ENCODE measurements around the gene ECE1.
"Not testable (repeated sequence)": the region's sequence is repeated elsewhere in the genome, so short reads cannot be mapped to it uniquely, and the experiment has no call there.

Gene ECE1

DNA sequence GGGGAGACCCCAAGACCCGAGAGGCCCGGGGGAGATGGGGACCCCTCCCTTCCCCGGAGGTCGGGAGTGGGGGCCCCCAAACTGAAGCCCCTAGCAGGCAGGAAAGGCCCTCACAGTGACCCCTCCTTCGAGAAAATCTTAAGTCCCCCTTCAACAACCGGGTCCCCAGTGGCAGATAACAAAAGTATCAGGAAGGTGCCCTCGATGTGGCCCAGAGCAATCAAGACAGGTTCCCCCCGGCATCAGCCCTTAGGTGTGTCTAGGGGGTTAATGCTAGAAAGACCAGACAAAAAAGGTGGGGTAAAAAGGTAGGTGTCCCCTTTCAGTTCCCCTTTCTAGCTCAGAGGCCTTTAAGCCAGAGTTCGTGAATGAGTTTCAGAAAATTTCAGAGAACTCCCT, 282 bp upstream of the ECE1 start:
- peak; percentile 59 for DNase-seq

- no peak for DNase-seq
These were observed 1.1 kb downstream of the ECE1 start for GRCh38 chr1:21289127-21289526.

GRCh38 chr1:21287905-21288514, 2.3 kb downstream of the ECE1 start:
- no peak for DNase-seq

DNA sequence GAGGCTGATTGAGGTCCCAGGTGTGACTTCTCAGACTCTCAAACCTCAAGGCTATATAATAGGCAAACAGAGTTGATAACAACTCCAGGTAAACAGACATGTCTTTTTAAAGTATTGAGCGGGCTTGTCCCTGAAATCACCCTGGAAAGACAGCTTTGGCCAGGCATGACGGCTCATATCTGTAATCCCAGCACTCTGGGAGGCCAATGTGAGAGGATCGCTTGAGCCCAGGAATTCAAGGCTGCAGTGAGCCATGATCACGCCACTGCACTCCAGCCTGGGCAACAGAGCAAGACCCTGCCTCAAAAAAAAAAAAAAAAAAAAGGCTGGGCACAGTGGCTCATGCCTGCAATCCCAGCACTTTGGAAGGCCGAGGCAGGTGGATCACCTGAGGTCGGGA, 4.9 kb downstream of the ECE1 start:
- not testable (repeated sequence) for DNase-seq

- no peak for DNase-seq
These were observed 5.2 kb downstream of the ECE1 start for GRCh38 chr1:21285055-21285372.

DNA sequence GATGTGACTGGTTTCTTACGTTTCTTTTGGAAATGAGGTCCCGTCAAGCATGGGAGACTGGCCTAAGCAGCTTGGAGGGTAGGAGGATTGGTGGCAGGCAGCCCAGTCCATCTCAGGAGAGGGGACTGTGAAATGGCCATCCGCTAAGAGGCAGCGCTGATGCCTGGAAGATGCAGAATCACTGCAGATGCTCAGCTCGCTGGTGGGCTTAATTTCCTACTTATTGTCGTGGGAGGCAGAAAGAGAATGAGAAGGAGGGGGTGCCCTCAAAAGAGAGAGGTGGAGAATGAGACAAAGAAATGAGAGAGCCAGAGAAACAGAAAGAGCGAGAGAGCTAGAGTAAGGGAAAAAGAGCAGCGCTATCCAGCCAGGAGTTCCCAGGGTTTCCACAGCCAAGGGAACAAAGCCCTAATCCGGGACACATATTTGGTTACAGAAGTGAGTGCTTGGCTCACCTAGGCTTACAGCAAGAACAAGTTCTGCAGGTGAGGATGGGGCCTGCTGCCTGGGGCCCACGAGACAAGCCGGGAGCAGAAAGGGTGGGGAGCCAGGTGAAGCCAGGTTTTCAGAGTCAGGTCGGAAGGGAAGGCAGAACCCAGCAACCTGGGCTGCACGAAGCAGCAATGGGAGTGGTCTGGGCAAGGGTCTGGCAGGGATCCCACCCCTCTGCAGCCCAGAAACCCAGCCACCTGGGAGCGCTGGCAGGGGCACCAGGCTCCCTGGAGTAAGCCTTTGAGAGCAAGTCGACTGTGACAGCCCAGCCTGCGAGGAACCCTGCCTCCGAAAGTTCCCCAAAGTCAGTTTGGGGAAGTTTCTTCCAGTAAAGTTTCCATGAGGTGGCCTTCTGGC, 5.8 kb downstream of the ECE1 start:
- no peak for DNase-seq

GRCh38 chr1:21283524-21283923, 6.7 kb downstream of the ECE1 start:
- DNase-seq, result no peak

DNA sequence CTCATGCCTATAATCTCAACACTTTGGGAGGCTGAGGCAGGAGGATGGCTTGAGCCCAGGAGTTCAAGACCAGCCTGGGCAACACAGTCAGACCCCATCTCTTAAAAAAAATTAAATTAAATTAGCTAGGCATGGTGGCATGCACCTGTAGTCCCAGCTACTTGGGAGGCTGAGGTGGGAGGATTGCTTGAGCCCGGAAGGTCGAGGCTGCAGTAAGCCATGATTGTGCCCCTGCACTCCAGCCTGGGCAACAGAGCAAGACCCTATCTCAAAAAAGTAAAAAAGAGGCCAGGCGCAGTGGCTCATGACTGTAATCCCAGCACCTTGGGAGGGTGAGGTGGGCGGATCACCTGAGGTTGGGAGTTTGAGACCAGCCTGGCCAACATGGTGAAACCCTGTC, 8.2 kb downstream of the ECE1 start:
- DNase-seq, result not testable (repeated sequence)

DNA sequence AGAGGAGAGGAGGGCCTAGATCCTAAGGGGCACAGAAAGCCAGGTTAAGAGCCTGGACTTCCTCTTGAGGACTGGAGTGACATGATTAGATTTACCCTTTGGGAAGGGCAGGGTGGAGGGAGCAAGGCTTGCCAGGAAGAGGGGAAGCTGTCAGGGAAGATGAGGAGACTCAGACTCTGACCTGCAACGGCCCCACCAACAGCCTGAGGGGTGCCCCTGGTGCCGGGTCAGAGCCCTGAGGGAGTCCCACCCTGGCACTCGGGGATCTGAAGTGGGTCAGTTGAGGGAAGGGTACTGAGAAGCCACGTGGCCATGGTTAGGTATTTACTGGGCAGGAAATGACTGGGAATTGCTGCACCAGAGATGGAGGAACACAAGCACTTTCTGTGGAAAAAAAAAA, 9.8 kb downstream of the ECE1 start:
- no peak for DNase-seq

DNA sequence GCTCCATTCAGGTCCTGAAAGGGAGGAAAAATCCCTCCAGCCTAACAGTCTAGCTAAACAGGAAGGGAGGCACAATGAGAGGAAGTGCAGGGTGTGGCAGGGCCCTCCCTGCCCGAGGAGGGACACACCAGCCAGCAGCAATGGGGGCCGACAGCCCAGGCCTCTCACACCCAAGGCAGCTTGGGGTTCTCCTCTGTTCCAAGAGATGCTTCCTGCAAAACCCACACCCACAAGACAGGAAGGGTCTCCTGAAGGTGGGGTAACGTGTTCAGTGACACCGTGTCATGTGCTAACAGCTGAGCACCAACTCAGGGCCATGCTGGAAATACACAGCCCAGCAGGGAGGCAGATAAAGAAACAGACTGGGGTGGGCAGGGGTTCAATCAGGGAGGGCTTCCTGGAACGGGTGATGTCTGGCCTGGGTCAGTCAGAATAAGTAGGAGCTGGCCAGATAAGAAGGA, 10.2 kb downstream of the ECE1 start:
- DNase-seq, result no peak

GRCh38 chr1:21278860-21279845, 11.1 kb downstream of the ECE1 start:
- no peak for DNase-seq

DNA sequence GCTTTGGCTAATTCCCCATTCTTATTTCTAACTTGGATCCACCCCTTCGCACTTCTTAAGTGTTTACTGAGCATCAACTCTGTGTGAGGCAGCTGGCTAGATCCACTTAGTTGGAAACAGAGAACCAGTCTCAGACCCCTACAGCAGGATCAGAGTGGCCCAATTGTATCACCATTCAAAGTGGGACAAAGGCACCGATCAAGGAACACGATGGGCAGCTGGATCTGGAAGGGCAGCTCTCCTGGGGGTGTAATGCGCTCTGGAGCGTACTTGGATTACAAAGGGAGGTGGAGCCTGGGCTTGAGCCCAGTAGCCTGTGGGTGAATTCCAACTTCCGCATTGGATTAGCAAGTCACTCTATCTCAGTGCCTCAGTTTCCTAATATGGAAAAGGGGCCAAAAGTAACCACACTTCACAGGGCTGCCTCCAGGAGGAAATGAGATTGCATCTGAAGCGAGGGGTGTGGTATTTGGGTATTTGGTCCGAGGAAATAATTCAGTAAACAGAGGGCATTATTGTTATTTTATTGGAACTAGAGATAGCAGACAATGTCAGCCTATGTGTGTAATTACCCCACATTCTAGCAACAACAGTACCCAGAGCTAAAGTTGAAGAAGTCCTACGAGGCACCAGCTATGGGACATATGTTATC, 11.9 kb downstream of the ECE1 start:
- no peak for DNase-seq

- DNase-seq, result no peak
These were observed 13.1 kb downstream of the ECE1 start for GRCh38 chr1:21277180-21277579.

- no peak for DNase-seq
These were observed 17.7 kb downstream of the ECE1 start for GRCh38 chr1:21272540-21272939.

- DNase-seq, result no peak
These were observed 18.7 kb downstream of the ECE1 start for GRCh38 chr1:21271550-21271949.

GRCh38 chr1:21270086-21270689, 20.1 kb downstream of the ECE1 start:
- DNase-seq, result peak; percentile 96

- DNase-seq, result no peak
These were observed 20.7 kb downstream of the ECE1 start for GRCh38 chr1:21269461-21270085.

- DNase-seq, result no peak
These were observed 21.7 kb downstream of the ECE1 start for GRCh38 chr1:21268281-21269239.

- no peak for DNase-seq
These were observed 22.8 kb downstream of the ECE1 start for GRCh38 chr1:21267191-21268077.
